Neural cell (in vitro differentiated cells): ENCODE results near the gene WDR12.

Source experiments
- CTCF ChIP-seq: fragments of 450-650 bp; IDR thresholded peaks from 2 replicates; pipeline ENCODE4 v1.5.1; 2014; ENCODE audit warnings: antibody characterized with exemption, mild to moderate bottlenecking, moderate library complexity; ENCODE audit not compliant: poor library complexity, severe bottlenecking
- EP300 ChIP-seq: fragments of 450-650 bp; conservative IDR thresholded peaks from 2 replicates; pipeline ENCODE4 v1.6.1; 2014; ENCODE audit warnings: antibody characterized with exemption, mild to moderate bottlenecking, moderate library complexity; ENCODE audit not compliant: poor library complexity, severe bottlenecking
- POLR2AphosphoS5 ChIP-seq: IDR thresholded peaks from 2 replicates; pipeline ENCODE4 v1.6.1; 2012
- RAD21 ChIP-seq: fragments of 450-650 bp; conservative IDR thresholded peaks from 2 replicates; pipeline ENCODE4 v1.6.1; 2014; ENCODE audit warnings: antibody characterized with exemption, mild to moderate bottlenecking, moderate library complexity
- SMC3 ChIP-seq: fragments of 450-650 bp; conservative IDR thresholded peaks from 2 replicates; pipeline ENCODE4 v1.6.1; 2014; ENCODE audit warnings: antibody characterized with exemption, mild to moderate bottlenecking, moderate library complexity; ENCODE audit not compliant: poor library complexity

- TF ChIP-seq CTCF = no peak
- no peak for TF ChIP-seq RAD21
- no peak for TF ChIP-seq POLR2AphosphoS5
- no peak for TF ChIP-seq EP300
- TF ChIP-seq SMC3 = no peak
These were observed 27.3 kb downstream of the WDR12 start for GRCh38 chr2:202883987-202884675.
